Thyroid gland (tissue), 4 donors: ENCODE data around the gene ZNF772.
"Not testable (repeated sequence)": the region's sequence is repeated elsewhere in the genome, so short reads cannot be mapped to it uniquely, and the experiment has no call there.

ENCODE experiments used
- POLR2A ChIP-seq, 2 donors: fragments of 450-650 bp; IDR thresholded peaks; one replicate each; pipeline ENCODE4 v1.6.1; 2017; ENCODE audit warnings: antibody characterized with exemption in 2 of 2, mild to moderate bottlenecking in 2 of 2, moderate library complexity in 1 of 2
- TF ChIP-seq, protein P1 (sequence below), 6 experiments: fragments of 200-600 bp in 3 of 6; fragments of 450-650 bp in 3 of 6; sonication (generic) in 3 of 6; IDR thresholded peaks; one replicate each; pipeline ENCODE4 v1.5.1; 2016 to 2019; ENCODE audit warnings: antibody characterized with exemption in 6 of 6, mild to moderate bottlenecking in 2 of 6, inconsistent platforms in 1 of 6, moderate library complexity in 1 of 6

- TF ChIP-seq, protein P1, sequence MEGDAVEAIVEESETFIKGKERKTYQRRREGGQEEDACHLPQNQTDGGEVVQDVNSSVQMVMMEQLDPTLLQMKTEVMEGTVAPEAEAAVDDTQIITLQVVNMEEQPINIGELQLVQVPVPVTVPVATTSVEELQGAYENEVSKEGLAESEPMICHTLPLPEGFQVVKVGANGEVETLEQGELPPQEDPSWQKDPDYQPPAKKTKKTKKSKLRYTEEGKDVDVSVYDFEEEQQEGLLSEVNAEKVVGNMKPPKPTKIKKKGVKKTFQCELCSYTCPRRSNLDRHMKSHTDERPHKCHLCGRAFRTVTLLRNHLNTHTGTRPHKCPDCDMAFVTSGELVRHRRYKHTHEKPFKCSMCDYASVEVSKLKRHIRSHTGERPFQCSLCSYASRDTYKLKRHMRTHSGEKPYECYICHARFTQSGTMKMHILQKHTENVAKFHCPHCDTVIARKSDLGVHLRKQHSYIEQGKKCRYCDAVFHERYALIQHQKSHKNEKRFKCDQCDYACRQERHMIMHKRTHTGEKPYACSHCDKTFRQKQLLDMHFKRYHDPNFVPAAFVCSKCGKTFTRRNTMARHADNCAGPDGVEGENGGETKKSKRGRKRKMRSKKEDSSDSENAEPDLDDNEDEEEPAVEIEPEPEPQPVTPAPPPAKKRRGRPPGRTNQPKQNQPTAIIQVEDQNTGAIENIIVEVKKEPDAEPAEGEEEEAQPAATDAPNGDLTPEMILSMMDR (IDR thresholded peaks at IDR 0.05) = not testable (repeated sequence)
- TF ChIP-seq POLR2A (IDR thresholded peaks at IDR 0.05) = not testable (repeated sequence)
Measured at GRCh38 chr19:57500400-57500799, 23.0 kb upstream of the ZNF772 start.
